ENCODE results near the gene CCDC39. TPM values are rescaled to one million over a fixed set of nuclear protein-coding genes. Genes with fewer than 3 reads are reported as not detected.
A peak's percentile ranks its signal among the peaks of the same experiment; 100 is the strongest.

The CCDC39 gene
- total RNA-seq, 1 experiment from 2014 or later: 0.04 TPM

GRCh38 chr3:180693656-180694055 lies 14.4 kb upstream of the CCDC39 start:
- CTCF ChIA-PET: no interaction called here
- Histone ChIP-seq H3K4me2 (ENCODE audit: low read length) (no peak overlapping the region), H2AFZ (ENCODE audit: low read length) (no peak overlapping the region), H3K9ac (ENCODE audit: low read length) (no peak overlapping the region), H3K9me3 (ENCODE audit: low read length) (no peaks in the 10 kb centered on the region), H3K27ac (ENCODE audit: low read length) (no peak overlapping the region), H3K79me2 (ENCODE audit: low read length) (no peaks in the 10 kb centered on the region), H3K4me3 (ENCODE audit: low read length) (no peak overlapping the region), H3K4me1 (ENCODE audit: insufficient read depth, low read length) (no peaks in the 10 kb centered on the region), H3K9me2 (replicated peaks; ENCODE audit: low read length) (no peaks in the 10 kb centered on the region), H3F3A (ENCODE audit: low read length, unreplicated experiment) (no peaks in the 10 kb centered on the region), H4K20me1 (ENCODE audit: low read length) (no peaks in the 10 kb centered on the region), H3K27me3 (ENCODE audit: low read length) (peaks cover 32% of the 10 kb centered on the region), H3K36me3 (ENCODE audit: low read depth, low read length) (no peaks in the 10 kb centered on the region)
- intact Hi-C loops (cut with micrococcal nuclease): loop anchor here (10.0 kb wide), 1 partner anchor 291 kb away; the partner anchor contains the start of gene DNAJC19
- DNase-seq (no peak), ATAC-seq (no peak)
- no peak for TF ChIP-seq CTCF (conservative IDR thresholded peaks at IDR 0.05; ENCODE audit: low read depth, low read length)
- no peak for TF ChIP-seq EZH2 (IDR thresholded peaks at IDR 0.05; ENCODE audit: low read length, unreplicated experiment)
- no peak for TF ChIP-seq EZH2phosphoT487 (IDR thresholded peaks at IDR 0.05; ENCODE audit: borderline replicate concordance, low read length)
- BruUV-seq (replicated peaks): no TSS peak
- POLR2A ChIA-PET (ENCODE audit: unreplicated experiment): no interaction called here

DNA sequence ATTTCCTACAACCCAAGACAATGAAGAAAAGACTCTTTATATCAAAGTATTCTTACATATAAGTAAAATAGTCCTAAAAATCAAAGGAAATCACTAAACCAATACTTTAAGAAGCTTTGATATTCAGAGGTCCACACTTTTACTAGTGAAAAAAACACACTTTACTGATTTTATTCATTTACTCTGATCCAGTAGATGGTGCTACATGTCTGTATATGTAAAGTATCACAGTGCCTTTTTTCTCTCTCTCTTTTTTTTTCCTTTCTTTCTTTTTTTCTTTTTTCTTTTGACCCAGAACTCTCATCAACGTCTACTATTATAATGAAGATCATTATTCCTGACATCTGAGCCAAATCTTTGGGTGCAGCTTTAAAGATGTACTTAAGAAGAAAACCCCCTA lies 10.8 kb upstream of the CCDC39 start:
- H3K4me3 ChIP-seq (ENCODE audit: low read length): no peak overlapping the region
- ChIA-PET CTCF (interaction anchor here (0.6 kb wide), 1 partner anchor 62 kb away, joined by 3 read pairs; no protein-coding TSS in a partner anchor), POLR2A (ENCODE audit: unreplicated experiment) (no interaction called here)
- BruUV-seq (replicated peaks): no TSS peak
- H3K27ac ChIP-seq (ENCODE audit: low read length): no peak overlapping the region
- H3K4me1 ChIP-seq (ENCODE audit: insufficient read depth, low read length): no peaks in the 10 kb centered on the region
- TF ChIP-seq CTCF (conservative IDR thresholded peaks at IDR 0.05; ENCODE audit: low read depth, low read length) (peak; percentile 55), EZH2phosphoT487 (IDR thresholded peaks at IDR 0.05; ENCODE audit: borderline replicate concordance, low read length) (no peak)
- intact Hi-C loops (cut with micrococcal nuclease): loop anchor here (1.0 to 10.0 kb wide), 2 partner anchors 92 to 295 kb away; partner anchors contain the start of gene DNAJC19
- peaks cover 44% of the 10 kb centered on the region for H3K27me3 ChIP-seq (ENCODE audit: low read length)
- H3K79me2 ChIP-seq (ENCODE audit: low read length): no peaks in the 10 kb centered on the region
- H3K4me2 ChIP-seq (ENCODE audit: low read length): no peak overlapping the region
- H3K9me3 ChIP-seq (ENCODE audit: low read length): no peaks in the 10 kb centered on the region
- no peak overlapping the region for H3K9ac ChIP-seq (ENCODE audit: low read length)
- no peaks in the 10 kb centered on the region for H3F3A ChIP-seq (ENCODE audit: low read length, unreplicated experiment)
- no peaks in the 10 kb centered on the region for H4K20me1 ChIP-seq (ENCODE audit: low read length)
- no peaks in the 10 kb centered on the region for H3K9me2 ChIP-seq (replicated peaks; ENCODE audit: low read length)
- ATAC-seq (no peak), DNase-seq (peak; percentile 17)
- H2AFZ ChIP-seq (ENCODE audit: low read length): no peak overlapping the region
- no peaks in the 10 kb centered on the region for H3K36me3 ChIP-seq (ENCODE audit: low read depth, low read length)

GRCh38 chr3:180684807-180685206 lies 5.5 kb upstream of the CCDC39 start:
- TF ChIP-seq EZH2 (IDR thresholded peaks at IDR 0.05; ENCODE audit: low read length, unreplicated experiment) (no peak), CTCF (conservative IDR thresholded peaks at IDR 0.05; ENCODE audit: low read depth, low read length) (no peak), EZH2phosphoT487 (IDR thresholded peaks at IDR 0.05; ENCODE audit: borderline replicate concordance, low read length) (no peak)
- intact Hi-C loops (cut with micrococcal nuclease): no loop called here
- no peaks in the 10 kb centered on the region for H3K9me3 ChIP-seq (ENCODE audit: low read length)

More at GRCh38 chr3:180684807-180685206, 5.5 kb upstream of the CCDC39 start:
- no peak overlapping the region for H3K9ac ChIP-seq (ENCODE audit: low read length)
- BruUV-seq (replicated peaks): no TSS peak
- H3K36me3 ChIP-seq (ENCODE audit: low read depth, low read length): no peaks in the 10 kb centered on the region
- H3K27ac ChIP-seq (ENCODE audit: low read length): no peak overlapping the region
- H3K4me2 ChIP-seq (ENCODE audit: low read length): no peak overlapping the region
- no peak for DNase-seq
- no peak overlapping the region for H3K4me3 ChIP-seq (ENCODE audit: low read length)
- no peaks in the 10 kb centered on the region for H3F3A ChIP-seq (ENCODE audit: low read length, unreplicated experiment)
- no peaks in the 10 kb centered on the region for H3K4me1 ChIP-seq (ENCODE audit: insufficient read depth, low read length)
- no peak for ATAC-seq
- H3K79me2 ChIP-seq (ENCODE audit: low read length): no peaks in the 10 kb centered on the region
- no peak overlapping the region for H2AFZ ChIP-seq (ENCODE audit: low read length)
- peaks cover 19% of the 10 kb centered on the region for H3K27me3 ChIP-seq (ENCODE audit: low read length)
- POLR2A ChIA-PET (ENCODE audit: unreplicated experiment): no interaction called here
- CTCF ChIA-PET: no interaction called here
- H4K20me1 ChIP-seq (ENCODE audit: low read length): no peaks in the 10 kb centered on the region
- no peaks in the 10 kb centered on the region for H3K9me2 ChIP-seq (replicated peaks; ENCODE audit: low read length)
